IMR-90 (cell line): ENCODE measurements around the gene TFE3. TPM values are rescaled to one million over a fixed set of nuclear protein-coding genes. Genes with fewer than 3 reads are reported as not detected.

ENCODE experiments used
- ATAC-seq: fragments of 200-7000 bp; cut with Tn5 transposase; 2 replicates; pipeline ENCODE4 v1.9.1; 2020; ENCODE audit warnings: low read depth, mild to moderate bottlenecking, moderate library complexity
- BruUV-seq: library from RNA; stranded (reverse); fragments of 400-500 nt; replicated peaks from 2 replicates; lab custom pipeline; 2021; lab: Mats Ljungman, UMichigan
- CTCF ChIA-PET: fragments of 300-600 bp; formaldehyde crosslinking; extraction: SDS; loops from one replicate; lab custom pipeline; 2021; ENCODE audit warnings: antibody characterized with exemption; lab: Yijun Ruan, JAX
- POLR2A ChIA-PET: fragments of 300-600 bp; sonication (Branson Sonifier 250); formaldehyde crosslinking; loops from one replicate; lab custom pipeline; 2022; ENCODE audit warnings: antibody characterized with exemption; ENCODE audit not compliant: unreplicated experiment; lab: Charles Lee
- DNase-seq: peaks from one replicate; pipeline ENCODE4 v3.0.0; 2013
- H2AFZ ChIP-seq: replicated peaks from 2 replicates; pipeline ENCODE3; 2013; ENCODE audit warnings: low read length, mild to moderate bottlenecking; ENCODE audit not compliant: poor library complexity
- H2AK5ac ChIP-seq: 2 replicates; pipeline ENCODE4 v1.6.1; 2013; ENCODE audit warnings: low read depth, low read length, inconsistent platforms
- H2AK9ac ChIP-seq: replicated peaks from 2 replicates; pipeline ENCODE3; 2013; ENCODE audit warnings: mild to moderate bottlenecking, low read depth, low read length, moderate library complexity; ENCODE audit not compliant: poor library complexity
- H2BK120ac ChIP-seq: 2 replicates; pipeline ENCODE4 v1.6.1; 2013; ENCODE audit warnings: low read depth, low read length, inconsistent platforms
- H2BK15ac ChIP-seq: 3 replicates; pipeline ENCODE4 v1.6.1; 2013; ENCODE audit warnings: low read depth, low read length, inconsistent platforms
- H2BK20ac ChIP-seq: 2 replicates; pipeline ENCODE4 v1.6.1; 2013; ENCODE audit warnings: low read depth, mild to moderate bottlenecking, inconsistent platforms, low read length, moderate library complexity
- H2BK5ac ChIP-seq: 2 replicates; pipeline ENCODE4 v1.6.1; 2013; ENCODE audit warnings: mild to moderate bottlenecking, low read depth, low read length, inconsistent platforms; ENCODE audit not compliant: poor library complexity, severe bottlenecking
- H3K14ac ChIP-seq: replicated peaks from 2 replicates; pipeline ENCODE4 v1.6.1; 2013; ENCODE audit warnings: low read depth, low read length, inconsistent platforms
- H3K18ac ChIP-seq: 2 replicates; pipeline ENCODE4 v1.6.1; 2013; ENCODE audit warnings: low read depth, low read length, control low read depth
- H3K23ac ChIP-seq: 2 replicates; pipeline ENCODE4 v1.6.1; 2013; ENCODE audit warnings: low read depth, low read length, inconsistent platforms
- H3K27ac ChIP-seq: 2 replicates; pipeline ENCODE4 v1.5.1; 2013; ENCODE audit warnings: mild to moderate bottlenecking, control low read depth, low read length; ENCODE audit not compliant: insufficient read depth
- H3K27me3 ChIP-seq: 2 replicates; pipeline ENCODE4 v1.6.1; 2013; ENCODE audit warnings: low read length; ENCODE audit not compliant: control insufficient read depth, insufficient read depth
- H3K36me3 ChIP-seq: 2 replicates; pipeline ENCODE4 v1.6.1; 2013; ENCODE audit warnings: low read length, mixed read lengths; ENCODE audit not compliant: control insufficient read depth, insufficient read depth
- H3K4ac ChIP-seq: 2 replicates; pipeline ENCODE4 v1.6.1; 2013; ENCODE audit warnings: low read depth, low read length, inconsistent platforms
- H3K4me1 ChIP-seq: 2 replicates; pipeline ENCODE4 v1.6.1; 2013; ENCODE audit warnings: low read length, mixed read lengths; ENCODE audit not compliant: control insufficient read depth, insufficient read depth
- H3K4me2 ChIP-seq: 2 replicates; pipeline ENCODE4 v1.6.1; 2013; ENCODE audit warnings: low read depth, mild to moderate bottlenecking, control low read depth, low read length, moderate library complexity
- H3K4me3 ChIP-seq: 2 replicates; pipeline ENCODE4 v1.5.1; 2013; ENCODE audit warnings: low read depth, mild to moderate bottlenecking, control low read depth, low read length, moderate library complexity; ENCODE audit not compliant: insufficient read depth
- H3K56ac ChIP-seq: 2 replicates; pipeline ENCODE4 v1.6.1; 2013; ENCODE audit warnings: low read length, inconsistent platforms; ENCODE audit not compliant: insufficient read depth; ENCODE audit errors: extremely low read depth
- H3K79me1 ChIP-seq, 2 experiments: 2 replicates each; pipeline ENCODE4 v1.6.1; 2013; ENCODE audit warnings: low read length in 2 of 2, inconsistent platforms in 1 of 2, low read depth in 1 of 2
- H3K9ac ChIP-seq: 2 replicates; pipeline ENCODE4 v1.6.1; 2013; ENCODE audit warnings: low read depth, low read length, control low read depth
- H3K9me1 ChIP-seq: 2 replicates; pipeline ENCODE4 v1.6.1; 2013; ENCODE audit warnings: low read length, inconsistent platforms; ENCODE audit not compliant: insufficient read depth
- H3K9me3 ChIP-seq: 2 replicates; pipeline ENCODE4 v1.6.1; 2013; ENCODE audit warnings: low read length; ENCODE audit not compliant: control insufficient read depth, insufficient read depth
- H4K20me1 ChIP-seq: 2 replicates; pipeline ENCODE4 v1.6.1; 2013; ENCODE audit warnings: low read length, inconsistent platforms; ENCODE audit not compliant: insufficient read depth
- H4K5ac ChIP-seq: 2 replicates; pipeline ENCODE4 v1.6.1; 2013; ENCODE audit warnings: mild to moderate bottlenecking, low read depth, low read length, control low read depth
- H4K8ac ChIP-seq, 2 experiments: 2 replicates each; pipeline ENCODE4 v1.6.1; 2013; ENCODE audit warnings: low read depth in 2 of 2, low read length in 2 of 2, control low read depth in 1 of 2, inconsistent platforms in 1 of 2
- H4K91ac ChIP-seq: 2 replicates; pipeline ENCODE4 v1.6.1; 2013; ENCODE audit warnings: low read depth, low read length, inconsistent platforms; ENCODE audit not compliant: insufficient read depth
- BHLHE40 ChIP-seq: fragments of 150-350 bp; IDR thresholded peaks from 2 replicates; pipeline ENCODE4 v1.6.1; 2016; ENCODE audit warnings: mild to moderate bottlenecking, low read depth, low read length
- MXI1 ChIP-seq: IDR thresholded peaks from 2 replicates; pipeline ENCODE4 v1.6.1; 2012; ENCODE audit warnings: low read depth, mild to moderate bottlenecking, low read length, moderate library complexity, borderline replicate concordance
- SMC3 ChIP-seq: fragments of 150-350 bp; IDR thresholded peaks from 2 replicates; pipeline ENCODE4 v1.6.1; 2016; ENCODE audit warnings: low read depth, mild to moderate bottlenecking, antibody characterized with exemption, low read length, moderate library complexity
- USF2 ChIP-seq: fragments of 150-350 bp; IDR thresholded peaks from 2 replicates; pipeline ENCODE4 v1.6.1; 2017; ENCODE audit warnings: mild to moderate bottlenecking, antibody characterized with exemption, low read length, low read depth
- WGBS, 2 experiments: methylation state at CpG; one replicate each; pipeline versions ENCODE4 v1.1.5 to v1.1.7; 2013; ENCODE audit warnings: missing lambda C conversion rate in 2 of 2; ENCODE audit not compliant: insufficient read length in 1 of 2; ENCODE audit errors: extremely low coverage in 2 of 2; 5-methylcytosine and 5-hydroxymethylcytosine counted together
- dilution Hi-C: fragments of 300-500 bp; cut with HindIII; formaldehyde crosslinking; loops from one replicate; pipeline ENCODE4 v1.14.3; 2018; ENCODE audit warnings: low sequenced_read_pairs; ENCODE audit not compliant: unreplicated experiment
- in situ Hi-C: fragments of 300-500 bp; cut with MboI; formaldehyde crosslinking; loops from 3 replicates; pipeline ENCODE4 v1.14.3; 2019; ENCODE audit warnings: low sequenced_read_pairs, inconsistent platforms, mixed read lengths
- intact Hi-C: fragments of 100-400 bp; cut with micrococcal nuclease; formaldehyde crosslinking; loops from 2 replicates; pipeline ENCODE4 v1.10.0; 2022
- polyA plus RNA-seq, 3 experiments: library from polyadenylated mRNA; depleted of rRNA; stranded (reverse); fragments of >200 nt; gene quantifications; 2 replicates each; pipeline ENCODE4 v1.2.3, GENCODE V29; 2012; ENCODE audit warnings: low replicate concordance in 1 of 3
- total RNA-seq: library from RNA; depleted of rRNA; stranded (reverse); fragments of >200 nt; gene quantifications from 2 replicates; pipeline ENCODE4 v1.2.3, GENCODE V29; 2012

Gene TFE3
- total and polyA plus RNA-seq, 2 of the 4 experiments (the other 2 are of a cell fraction), result 24.4 to 40.5 TPM

GRCh38 chrX:48999030-48999429 lies 44.1 kb downstream of the TFE3 start:
- ChIA-PET CTCF (no interaction called here), POLR2A (no interaction called here)
- no peak overlapping the region for H2AK9ac ChIP-seq
- no peak overlapping the region for H2BK120ac ChIP-seq
- DNase-seq (no peak), ATAC-seq (no peak)
- H4K5ac ChIP-seq, result no peak overlapping the region
- H3K18ac ChIP-seq, result no peak overlapping the region
- no peak overlapping the region for H3K4ac ChIP-seq
- no peak overlapping the region for H3K27ac ChIP-seq
- H2AFZ ChIP-seq, result no peak overlapping the region
- no peak overlapping the region for H3K56ac ChIP-seq
- no peak overlapping the region for H4K91ac ChIP-seq
- H2AK5ac ChIP-seq, result no peak overlapping the region
- H2BK20ac ChIP-seq, result no peak overlapping the region
- H3K9ac ChIP-seq, result no peak overlapping the region
- H3K4me2 ChIP-seq, result no peak overlapping the region
- dilution Hi-C loops, result no loop called here
- peaks cover 7 to 33% of the 10 kb centered on the region in 2 experiments for H3K79me1 ChIP-seq
- H3K9me1 ChIP-seq, result no peaks in the 10 kb centered on the region
- no peak overlapping the region for H2BK5ac ChIP-seq
- no peaks in the 10 kb centered on the region for H3K9me3 ChIP-seq
- in situ Hi-C loops, result no loop called here
- no peaks in the 10 kb centered on the region; the same call in 1 of the 2 replicates for H3K4me1 ChIP-seq
- no peak overlapping the region for H3K4me3 ChIP-seq
- H4K20me1 ChIP-seq, result no peaks in the 10 kb centered on the region
- H4K8ac ChIP-seq, result no peak overlapping the region
- no TSS peak for BruUV-seq
- 50% methylated on average over 1 of the region's 5 CpGs; no CpG with 5 or more reads in 1 of the 2 experiments for WGBS, 2 experiments
- H3K23ac ChIP-seq, result no peak overlapping the region
- no peaks in the 10 kb centered on the region for H3K27me3 ChIP-seq
- intact Hi-C loops, result no loop called here
- peaks cover 16% of the 10 kb centered on the region for H3K36me3 ChIP-seq
- no peak overlapping the region for H3K14ac ChIP-seq
- TF ChIP-seq USF2, result no peak
- TF ChIP-seq BHLHE40, result no peak
- TF ChIP-seq SMC3, result no peak
- no peak for TF ChIP-seq MXI1
- H2BK15ac ChIP-seq, result no peak overlapping the region
